HepG2 (cell line): ENCODE measurements around the gene QPCT.

Experiments
- CTCF ChIP-seq: sonication (generic); formaldehyde crosslinking; IDR thresholded peaks from 2 replicates; pipeline ENCODE4 v1.5.0; 2020; ENCODE audit warnings: mild to moderate bottlenecking, missing genetic modification reagents, moderate library complexity
- FOXK2 ChIP-seq: fragments of 450-650 bp; IDR thresholded peaks from 2 replicates; pipeline ENCODE4 v1.6.1; 2016
- GATAD1 ChIP-seq: IDR thresholded peaks from 2 replicates; pipeline ENCODE4 v1.6.1; 2016; ENCODE audit warnings: missing genetic modification reagents, missing compliant biosample characterization
- SUZ12 ChIP-seq: fragments of 150-350 bp; IDR thresholded peaks from 2 replicates; pipeline ENCODE4 v1.6.1; 2014; ENCODE audit warnings: low read depth, low read length
- THAP9 ChIP-seq: sonication (generic); formaldehyde crosslinking; IDR thresholded peaks from 2 replicates; pipeline ENCODE4; 2020; ENCODE audit warnings: missing genetic modification reagents, mild to moderate bottlenecking, borderline replicate concordance
- ZKSCAN8 ChIP-seq: IDR thresholded peaks from 2 replicates; pipeline ENCODE4 v1.6.1; 2016; ENCODE audit warnings: borderline replicate concordance, missing genetic modification reagents, missing compliant biosample characterization

- TF ChIP-seq THAP9 (CRISPR knock-in tag) = no peak
- TF ChIP-seq GATAD1 = no peak
- TF ChIP-seq ZKSCAN8 = no peak
- TF ChIP-seq SUZ12 = no peak
- TF ChIP-seq FOXK2 = no peak
- no peak for TF ChIP-seq CTCF
Observed at GRCh38 chr2:37412231-37412630, 67.8 kb downstream of the QPCT start.
